HG03575 (cell line): ENCODE results near the gene RNF115.
"Not testable (repeated sequence)": the region's sequence is repeated elsewhere in the genome, so short reads cannot be mapped to it uniquely, and the experiment has no call there.

Experiments
- ATAC-seq: cut with Tn5 transposase; IDR thresholded peaks from one replicate; pipeline ENCODE4 v1.9.1; 2021; ENCODE audit not compliant: unreplicated experiment, insufficient number of reproducible peaks, low FRiP score; ENCODE audit errors: extremely low read depth

Gene RNF115

DNA sequence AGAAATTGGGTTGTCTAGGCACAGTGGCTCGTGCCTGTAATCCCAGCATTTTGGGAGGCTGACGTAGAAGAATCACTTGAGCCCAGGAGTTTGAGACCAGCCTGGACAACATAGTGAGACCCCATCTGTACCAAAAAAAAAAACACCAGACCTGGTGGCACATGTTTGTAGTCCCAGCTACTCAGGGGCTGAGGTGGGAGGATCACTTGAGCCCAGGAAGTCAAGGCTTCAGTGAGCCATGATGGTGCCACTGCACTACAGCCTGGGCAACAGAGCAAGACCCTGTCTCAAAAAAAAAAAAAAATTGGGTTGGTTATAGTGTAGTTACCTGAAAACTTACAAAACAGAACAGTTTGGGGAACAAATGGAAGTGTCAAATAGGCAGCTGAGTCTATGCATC is 6.9 kb upstream of the RNF115 start:
- not testable (repeated sequence) for ATAC-seq

- ATAC-seq = no peak
Measured at GRCh38 chr1:145828367-145829026, 4.6 kb upstream of the RNF115 start.

DNA sequence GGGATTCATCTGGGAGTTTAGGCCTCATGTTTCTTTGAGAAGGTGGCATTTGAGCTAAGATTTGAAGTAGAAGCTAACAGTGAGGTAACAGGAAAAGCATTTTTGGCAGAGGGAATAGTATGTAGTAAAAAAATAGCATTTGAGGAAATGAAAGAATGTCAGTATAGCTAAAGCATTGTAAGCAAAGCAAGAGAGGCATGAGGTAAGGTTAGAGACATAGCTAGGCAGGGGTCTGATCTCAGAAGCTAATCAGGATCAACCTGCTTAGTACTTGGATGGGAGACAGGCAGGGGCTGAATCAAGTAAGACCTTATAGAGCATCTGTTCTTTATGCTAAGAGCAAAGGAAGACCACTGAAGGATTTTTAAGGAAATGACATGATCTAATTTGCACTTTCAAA is 4.1 kb upstream of the RNF115 start:
- ATAC-seq = no peak

GRCh38 chr1:145826030-145826429 is 2.1 kb upstream of the RNF115 start:
- no peak for ATAC-seq

DNA sequence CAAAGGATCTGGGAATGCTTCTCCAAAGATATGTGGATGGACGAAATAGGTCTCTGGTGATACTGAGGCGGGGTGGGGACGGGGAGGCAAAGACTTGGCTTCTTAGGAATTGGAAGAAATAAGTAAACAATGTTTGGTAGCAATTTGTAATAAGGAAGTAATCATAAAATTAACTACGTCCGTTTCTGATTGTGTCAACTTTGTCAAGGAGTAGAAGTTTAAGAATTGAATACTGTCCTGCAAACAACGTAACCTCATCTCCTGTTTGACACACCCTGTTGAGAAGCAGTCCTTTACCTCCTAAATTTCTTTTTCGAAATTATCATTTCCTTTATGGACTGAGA is 576 bp upstream of the RNF115 start:
- no peak for ATAC-seq

GRCh38 chr1:145822779-145823331 is 1.0 kb downstream of the RNF115 start:
- ATAC-seq = not testable (repeated sequence)

DNA sequence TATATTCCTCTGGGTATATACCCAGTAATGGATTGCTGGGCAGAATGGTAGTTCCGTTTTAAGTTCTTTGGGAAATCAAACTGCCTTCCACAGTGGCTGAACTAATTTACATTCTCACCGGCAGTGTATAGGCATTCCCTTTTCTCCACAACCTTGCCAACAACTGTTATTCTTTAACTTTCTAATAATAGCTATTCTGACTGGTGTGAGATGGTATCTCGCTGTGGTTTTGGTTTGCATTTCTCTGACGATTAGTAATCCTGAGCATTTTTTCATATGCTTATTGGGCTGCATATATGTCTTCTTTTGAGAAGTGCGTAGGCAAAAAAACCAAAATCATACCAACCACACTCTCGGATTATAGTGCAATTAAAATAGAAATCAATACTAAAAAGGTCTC is 5.8 kb downstream of the RNF115 start:
- not testable (repeated sequence) for ATAC-seq

DNA sequence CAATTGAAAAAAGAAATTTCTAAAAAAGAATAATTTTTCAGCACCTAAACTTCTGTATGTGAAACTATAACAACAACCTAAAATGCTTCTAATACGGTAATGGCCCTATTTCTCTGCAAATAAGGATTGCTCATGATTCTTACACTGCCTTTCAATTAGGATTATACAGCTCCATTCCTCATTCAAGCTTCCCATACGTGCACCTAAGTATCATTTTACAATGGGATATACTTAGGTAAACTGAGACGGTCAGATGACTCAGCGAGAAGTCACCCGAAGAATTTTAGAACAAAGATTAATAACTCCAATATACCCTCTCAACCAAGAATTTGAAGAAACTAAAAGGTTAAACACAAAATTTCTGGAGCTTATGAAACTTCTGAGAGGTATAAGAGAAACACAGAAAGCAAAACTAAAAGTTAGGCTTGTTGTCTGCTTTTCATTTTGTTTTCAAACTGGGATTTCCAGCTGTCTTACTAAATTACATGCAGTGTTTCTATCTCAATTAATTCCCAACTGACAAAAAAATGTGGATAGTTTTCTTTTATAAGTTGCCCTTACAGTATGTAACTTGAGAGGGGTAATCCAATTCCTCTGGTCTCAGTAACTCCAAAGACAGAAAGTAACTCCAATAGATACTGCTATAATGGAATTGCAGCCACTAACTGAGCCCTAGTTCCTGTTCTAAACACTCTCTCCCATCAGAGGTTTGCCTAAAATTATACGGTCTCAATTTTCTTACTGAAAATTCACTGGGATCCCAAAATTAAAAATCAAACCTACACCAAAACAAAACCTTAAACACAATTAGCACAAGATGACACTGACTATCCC is 10.7 kb downstream of the RNF115 start:
- ATAC-seq = not testable (repeated sequence)

GRCh38 chr1:145806844-145807243 is 17.1 kb downstream of the RNF115 start:
- no peak for ATAC-seq

DNA sequence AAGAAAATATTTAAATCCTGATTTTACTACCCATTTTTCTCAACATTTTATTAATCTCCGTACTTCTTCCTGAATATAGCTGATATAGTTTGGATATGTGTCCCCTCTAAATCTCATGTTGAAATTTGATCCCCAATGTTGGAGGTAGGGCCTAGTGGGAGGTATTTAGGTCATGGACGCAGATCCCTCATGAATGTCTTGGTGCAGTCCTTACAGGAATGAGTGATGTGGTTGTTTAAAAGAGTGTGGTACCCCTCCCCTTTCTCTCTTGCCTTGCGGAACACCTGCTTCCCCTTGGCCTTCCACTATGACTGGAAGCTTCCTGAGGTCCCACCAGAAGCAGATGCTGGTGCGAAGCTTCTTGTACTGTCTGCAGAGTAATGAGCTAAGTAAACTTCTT is 17.5 kb downstream of the RNF115 start:
- no peak for ATAC-seq

- no peak for ATAC-seq
Measured at GRCh38 chr1:145805057-145805456, 18.8 kb downstream of the RNF115 start.

DNA sequence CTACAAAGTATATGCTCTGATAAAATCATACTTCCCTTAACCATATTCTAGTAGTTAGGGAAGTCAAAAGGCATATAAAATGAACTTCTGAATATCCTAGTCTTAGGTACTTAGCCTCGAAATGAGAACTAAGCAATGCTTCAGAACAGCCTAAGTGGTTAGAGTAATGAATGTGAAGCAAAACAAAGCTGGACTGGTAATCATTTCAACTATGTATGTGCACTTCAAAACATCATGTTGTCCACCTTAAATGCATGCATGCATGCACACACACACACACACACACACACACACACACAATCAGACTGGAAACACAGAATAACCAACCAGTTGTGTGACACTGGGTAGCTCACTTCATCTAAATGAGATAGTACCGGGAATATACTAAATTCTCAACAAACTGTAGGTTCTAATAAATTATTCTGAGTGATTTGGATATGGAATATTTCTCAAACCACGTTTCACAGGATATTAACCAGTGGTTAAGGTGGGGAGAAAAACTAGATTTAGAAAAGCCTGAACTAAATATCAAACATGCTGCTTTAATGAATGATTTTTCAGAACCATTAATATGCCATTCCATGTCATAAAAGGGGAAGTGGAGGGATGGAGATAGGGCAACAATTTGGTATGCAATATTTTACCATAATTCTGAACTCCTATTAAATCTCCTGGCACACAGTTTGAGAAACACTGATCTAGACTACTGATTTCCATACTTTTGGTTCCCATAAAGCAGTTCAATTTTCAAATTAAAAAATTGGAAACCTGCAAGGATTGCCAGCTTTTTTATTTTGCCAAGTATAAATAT is 19.5 kb downstream of the RNF115 start:
- ATAC-seq = no peak

DNA sequence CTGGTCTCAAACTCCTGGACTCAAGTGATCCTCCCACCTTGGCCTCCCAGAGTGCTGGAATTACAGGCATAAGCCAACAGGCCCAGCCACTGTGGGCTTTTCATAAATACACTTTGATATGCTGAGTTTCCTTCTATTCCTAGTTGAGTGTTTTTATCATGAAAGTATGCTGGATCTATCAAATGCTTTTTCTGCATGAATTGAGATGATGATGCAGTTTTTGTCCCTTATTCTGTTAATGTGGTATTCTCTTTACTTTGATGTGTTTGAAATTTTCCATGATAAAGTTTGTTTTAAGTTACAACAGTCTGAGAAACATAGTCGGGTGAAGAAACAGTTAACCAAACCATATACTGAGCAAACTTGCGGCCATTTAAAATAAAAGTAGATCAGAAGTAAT is 24.1 kb downstream of the RNF115 start:
- ATAC-seq = no peak

GRCh38 chr1:145796753-145797152 is 27.1 kb downstream of the RNF115 start:
- ATAC-seq = no peak

- no peak for ATAC-seq
Measured at GRCh38 chr1:145795257-145795881, 28.5 kb downstream of the RNF115 start.

GRCh38 chr1:145792484-145792883 is 31.4 kb downstream of the RNF115 start:
- ATAC-seq = no peak

DNA sequence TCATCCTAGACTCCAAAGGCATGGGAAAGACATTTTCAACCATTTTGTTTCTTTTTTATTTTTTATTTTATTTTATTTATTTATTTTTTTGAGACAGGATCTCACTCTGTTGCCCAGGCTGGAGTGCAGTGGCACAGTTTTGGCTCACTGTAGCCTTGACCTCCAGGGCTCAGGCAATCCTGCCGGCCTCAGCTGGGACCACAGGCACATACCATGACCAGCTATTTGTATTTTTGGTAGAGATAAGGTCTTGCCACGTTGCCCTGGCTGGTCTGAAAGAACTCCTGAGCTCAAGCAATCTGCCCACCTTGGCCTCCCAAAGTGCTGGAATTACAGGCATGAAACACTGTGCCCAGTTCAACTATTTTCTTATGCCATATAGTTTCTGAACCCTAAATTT is 32.0 kb downstream of the RNF115 start:
- ATAC-seq = not testable (repeated sequence)

DNA sequence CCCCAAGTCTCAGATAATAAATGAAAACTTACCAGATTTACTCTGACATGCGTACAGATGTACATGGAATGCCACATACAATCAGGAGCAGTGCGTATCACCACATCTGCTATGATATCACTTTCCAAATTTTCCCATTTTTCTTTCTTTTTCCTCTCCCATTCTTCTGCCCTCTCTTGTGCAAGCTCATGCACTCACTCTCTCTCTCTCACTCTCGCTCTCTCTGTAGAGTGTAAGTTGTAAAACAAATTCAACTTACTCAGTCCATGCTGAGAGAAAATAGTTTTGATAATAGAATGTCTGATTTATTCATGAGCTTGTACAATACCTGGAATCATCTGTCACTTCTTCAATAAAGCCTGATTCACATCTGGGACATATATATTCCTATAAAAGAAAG is 35.3 kb downstream of the RNF115 start:
- no peak for ATAC-seq

DNA sequence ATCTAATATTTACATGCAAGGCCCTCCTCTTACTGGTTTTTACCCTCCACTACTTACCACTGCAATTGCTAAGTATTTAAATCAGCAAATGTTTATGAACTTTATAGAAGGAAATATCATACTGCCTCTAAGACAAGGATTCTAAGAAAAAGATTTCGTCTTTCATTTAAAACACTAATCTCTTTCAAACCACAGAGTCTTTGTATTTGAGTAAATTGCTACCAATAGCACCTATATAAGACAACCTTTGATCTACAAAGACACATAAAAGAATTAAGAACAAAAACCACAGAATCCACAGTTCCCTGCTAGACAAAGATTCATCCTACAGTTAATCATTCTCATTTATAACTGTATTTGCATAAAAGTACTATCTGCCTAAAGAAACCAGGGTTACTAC is 37.6 kb downstream of the RNF115 start:
- no peak for ATAC-seq
